OCI-LY7 (cell line): ENCODE data around the gene RASGRP2. TPM values are rescaled to one million over a fixed set of nuclear protein-coding genes. Genes with fewer than 3 reads are reported as not detected.

Experiments used
- BruUV-seq: library from RNA; stranded (reverse); fragments of 400-500 nt; replicated peaks from 2 replicates; lab custom pipeline; 2021; lab: Mats Ljungman, UMichigan
- CTCF ChIA-PET: fragments of 300-600 bp; sonication (Branson Sonifier 250); formaldehyde crosslinking; loops from one replicate; lab custom pipeline; 2022; ENCODE audit warnings: antibody characterized with exemption; ENCODE audit not compliant: unreplicated experiment; lab: Charles Lee
- POLR2A ChIA-PET: fragments of 300-600 bp; sonication (Branson Sonifier 250); formaldehyde crosslinking; loops from one replicate; lab custom pipeline; 2022; ENCODE audit warnings: antibody characterized with exemption; lab: Charles Lee
- DNase-seq: peaks from one replicate; pipeline ENCODE4 v3.0.0-alpha.2; 2015; ENCODE audit warnings: low spot score
- H2AFZ ChIP-seq: fragments of 200-600 bp; sonication (generic), shearing (Covaris generic); 2 replicates; pipeline ENCODE4 v1.6.1; 2014; ENCODE audit warnings: mild to moderate bottlenecking, antibody characterized with exemption, low read length, moderate library complexity
- H3K27ac ChIP-seq: fragments of 200-600 bp; sonication (generic); 2 replicates; pipeline ENCODE4 v1.5.1; 2014; ENCODE audit warnings: mixed run types, low read depth, mild to moderate bottlenecking, moderate library complexity, low read length, inconsistent platforms; ENCODE audit not compliant: poor library complexity, severe bottlenecking
- H3K36me3 ChIP-seq: fragments of 200-600 bp; sonication (generic); 2 replicates; pipeline ENCODE4 v1.6.1; 2014; ENCODE audit warnings: mild to moderate bottlenecking, antibody characterized with exemption, low read length, moderate library complexity, mixed read lengths; ENCODE audit not compliant: insufficient read depth
- H3K4me1 ChIP-seq: fragments of 200-600 bp; sonication (generic); 2 replicates; pipeline ENCODE4 v1.5.1; 2014; ENCODE audit warnings: mild to moderate bottlenecking, low read length; ENCODE audit not compliant: insufficient read depth, poor library complexity, severe bottlenecking
- H3K4me2 ChIP-seq: fragments of 200-600 bp; sonication (generic); 2 replicates; pipeline ENCODE4 v1.6.1; 2014; ENCODE audit warnings: mild to moderate bottlenecking, low read length
- H3K4me3 ChIP-seq: fragments of 200-600 bp; sonication (generic); 2 replicates; pipeline ENCODE4 v1.5.1; 2014; ENCODE audit warnings: mild to moderate bottlenecking, low read depth, low read length; ENCODE audit not compliant: poor library complexity, severe bottlenecking
- H3K79me2 ChIP-seq: fragments of 200-600 bp; sonication (generic); 2 replicates; pipeline ENCODE4 v1.6.1; 2016; ENCODE audit warnings: low read depth, mild to moderate bottlenecking, low read length, moderate library complexity, mixed read lengths; ENCODE audit not compliant: insufficient read depth
- H3K9me2 ChIP-seq: fragments of 200-600 bp; sonication (generic); 2 replicates; pipeline ENCODE4 v1.6.1; 2016; ENCODE audit warnings: mild to moderate bottlenecking, low read length, mixed read lengths; ENCODE audit not compliant: insufficient read depth
- H3K9me3 ChIP-seq: fragments of 200-600 bp; sonication (generic); 2 replicates; pipeline ENCODE4 v1.6.1; 2014; ENCODE audit warnings: mild to moderate bottlenecking, mixed run types, low read length, mixed read lengths
- H4K20me1 ChIP-seq: fragments of 200-600 bp; sonication (generic); 2 replicates; pipeline ENCODE4 v1.6.1; 2014; ENCODE audit warnings: mild to moderate bottlenecking, antibody characterized with exemption, low read length, moderate library complexity, mixed read lengths; ENCODE audit not compliant: insufficient read depth
- CTCF ChIP-seq: fragments of 200-600 bp; sonication (generic); conservative IDR thresholded peaks from 2 replicates; pipeline ENCODE4 v1.5.1; 2014; ENCODE audit warnings: mild to moderate bottlenecking, antibody characterized with exemption, low read length, moderate library complexity, mixed read lengths
- EZH2phosphoT487 ChIP-seq: fragments of 200-600 bp; sonication (generic); IDR thresholded peaks from 2 replicates; pipeline ENCODE4 v1.6.1; 2018; ENCODE audit warnings: low read depth, borderline replicate concordance, mild to moderate bottlenecking, mixed run types, antibody characterized with exemption, low read length, moderate library complexity, mixed read lengths
- intact Hi-C: fragments of 100-400 bp; cut with micrococcal nuclease; formaldehyde crosslinking; loops from one replicate; pipeline ENCODE4 v1.10.0; 2022; ENCODE audit not compliant: unreplicated experiment
- total RNA-seq, 2 experiments: library from RNA; depleted of rRNA in 1 of 2; stranded (reverse); fragments of >200 nt in 1 of 2; shearing (Covaris generic) in 1 of 2; gene quantifications; 2 replicates each; pipeline ENCODE4 v1.2.3, GENCODE V29; 2014 to 2022

Gene RASGRP2
- total RNA-seq, 2 experiments from 2014 or later, result 127 to 195 TPM

GRCh38 chr11:64778223-64778472 lies 34.2 kb upstream of the RASGRP2 start:
- Histone ChIP-seq H3K4me2 (peak overlapping the region; percentile 48; the same call in 1 of the 2 replicates), H3K36me3 (peaks cover 44% of the 10 kb centered on the region), H4K20me1 (peaks cover 41% of the 10 kb centered on the region), H3K27ac (peak overlapping the region; percentile 91), H2AFZ (no peak overlapping the region), H3K79me2 (peaks cover 53% of the 10 kb centered on the region), H3K4me3 (peak overlapping the region; percentile 99), H3K9me2 (no peaks in the 10 kb centered on the region), H3K9me3 (no peaks in the 10 kb centered on the region), H3K4me1 (peaks cover 70% of the 10 kb centered on the region)
- no peak for DNase-seq
- ChIA-PET CTCF (interaction anchor here (0.6 to 0.8 kb wide), 2 partner anchors 16 to 1082 kb away, joined by 3 read pairs; no protein-coding TSS in a partner anchor), POLR2A (interaction anchor here (0.6 to 2.2 kb wide), 9 partner anchors 7 to 109 kb away, joined by 3 to 9 read pairs (median 3); partner anchors contain the start of gene PYGM)
- BruUV-seq, result no TSS peak
- intact Hi-C loops, result loop anchor here (1.0 to 10.0 kb wide), 4 partner anchors 25 to 337 kb away; partner anchors contain the start of genes MAP4K2, TM7SF2 and ZNHIT2
- TF ChIP-seq EZH2phosphoT487, result no peak
- TF ChIP-seq CTCF, result no peak

GRCh38 chr11:64777449-64778222 lies 33.7 kb upstream of the RASGRP2 start:
- H3K27ac ChIP-seq, result peak overlapping the region; percentile 91
- H3K4me3 ChIP-seq, result peak overlapping the region; percentile 99
- ChIA-PET CTCF (no interaction called here), POLR2A (interaction anchor here (0.5 to 2.2 kb wide), 2 partner anchors 14 to 315 kb away, joined by 8 to 9 read pairs; no protein-coding TSS in a partner anchor)
- no peak overlapping the region for H2AFZ ChIP-seq
- intact Hi-C loops, result loop anchor here (1.0 to 10.0 kb wide), 4 partner anchors 25 to 337 kb away; partner anchors contain the start of genes MAP4K2, TM7SF2 and ZNHIT2
- peaks cover 49% of the 10 kb centered on the region for H3K36me3 ChIP-seq
- peak overlapping the region; percentile 87 for H3K4me2 ChIP-seq
- no peaks in the 10 kb centered on the region for H3K9me2 ChIP-seq
- peaks cover 58% of the 10 kb centered on the region for H3K79me2 ChIP-seq
- peaks cover 70% of the 10 kb centered on the region for H3K4me1 ChIP-seq
- H4K20me1 ChIP-seq, result peaks cover 45% of the 10 kb centered on the region
- H3K9me3 ChIP-seq, result no peaks in the 10 kb centered on the region
- TF ChIP-seq CTCF (no peak), EZH2phosphoT487 (no peak)
- no TSS peak for BruUV-seq
- peak; percentile 92 for DNase-seq

- no TSS peak for BruUV-seq
- Histone ChIP-seq H2AFZ (no peak overlapping the region), H3K4me2 (peak overlapping the region; percentile 87), H3K4me1 (peaks cover 70% of the 10 kb centered on the region), H3K36me3 (peaks cover 57% of the 10 kb centered on the region), H3K79me2 (peaks cover 66% of the 10 kb centered on the region), H3K9me2 (no peaks in the 10 kb centered on the region), H3K4me3 (peak overlapping the region; percentile 99), H4K20me1 (peaks cover 53% of the 10 kb centered on the region), H3K27ac (no peak overlapping the region), H3K9me3 (no peaks in the 10 kb centered on the region)
- no peak for DNase-seq
- CTCF ChIA-PET, result no interaction called here
- intact Hi-C loops, result loop anchor here (10.0 kb wide), 1 partner anchor 338 kb away; the partner anchor contains the start of genes TM7SF2 and ZNHIT2
- TF ChIP-seq EZH2phosphoT487, result no peak
- no peak for TF ChIP-seq CTCF
- POLR2A ChIA-PET, result no interaction called here
Observed at GRCh38 chr11:64776875-64777274, 32.9 kb upstream of the RASGRP2 start.
